Measurements from ENCODE around the gene KLHL3. TPM values are rescaled to one million over a fixed set of nuclear protein-coding genes. Genes with fewer than 3 reads are reported as not detected.

The KLHL3 gene
- total RNA-seq, 6 experiments from 2014 or later = 0.25 to 1.3 (median 0.53) TPM

GRCh38 chr5:137757634-137758033 lies 21.7 kb upstream of the KLHL3 start:
- no peak overlapping the region for H3K27ac Mint-ChIP-seq
- H3K9me3 Mint-ChIP-seq = no peaks in the 10 kb centered on the region
- TF ChIP-seq CTCF (IDR thresholded peaks at IDR 0.05) = no peak
- peaks cover 11% of the 10 kb centered on the region for H3K27me3 Mint-ChIP-seq (ENCODE audit: insufficient read depth)
- peaks cover 26% of the 10 kb centered on the region for H3K4me1 Mint-ChIP-seq (ENCODE audit: low read depth)
- H3K36me3 Mint-ChIP-seq (ENCODE audit: low read depth) = peaks cover 13% of the 10 kb centered on the region
- H3K4me3 Mint-ChIP-seq = no peak overlapping the region
- no peak for DNase-seq

- TF ChIP-seq CTCF (IDR thresholded peaks at IDR 0.05) = no peak
- H3K36me3 Mint-ChIP-seq (ENCODE audit: low read depth) = peaks cover 33% of the 10 kb centered on the region
- peak overlapping the region; percentile 100 for H3K27ac Mint-ChIP-seq
- no peaks in the 10 kb centered on the region for H3K9me3 Mint-ChIP-seq
- peak overlapping the region; percentile 99 for H3K4me3 Mint-ChIP-seq
- peaks cover 11% of the 10 kb centered on the region for H3K27me3 Mint-ChIP-seq (ENCODE audit: insufficient read depth)
- DNase-seq = no peak
- peaks cover 27% of the 10 kb centered on the region; the same call in 1 of the 2 replicates for H3K4me1 Mint-ChIP-seq (ENCODE audit: low read depth)
Observed at GRCh38 chr5:137754961-137755762, 19.3 kb upstream of the KLHL3 start.

- H3K27me3 Mint-ChIP-seq (ENCODE audit: insufficient read depth) = peaks cover 7% of the 10 kb centered on the region
- H3K4me3 Mint-ChIP-seq = peak within 1 kb of the TSS; percentile 99
- no peaks in the 10 kb centered on the region for H3K9me3 Mint-ChIP-seq
- TF ChIP-seq CTCF (IDR thresholded peaks at IDR 0.05) = no peak; the same call in 1 of the 2 replicates
- H3K27ac Mint-ChIP-seq = peak within 1 kb of the TSS; percentile 100
- H3K4me1 Mint-ChIP-seq (ENCODE audit: low read depth) = peaks cover 29% of the 10 kb centered on the region; the same call in 1 of the 2 replicates
- H3K36me3 Mint-ChIP-seq (ENCODE audit: low read depth) = peaks cover 35% of the 10 kb centered on the region
- peak; percentile 93 for DNase-seq
Observed at GRCh38 chr5:137754188-137754960, 18.5 kb upstream of the KLHL3 start, which contains the start of gene HNRNPA0. TSS of gene HNRNPA0 (minus strand) at chr5:137754363. CDS start at chr5:137754066, 297 bp downstream.

- H3K27ac Mint-ChIP-seq = peak overlapping the region; percentile 100
- DNase-seq = no peak
- H3K4me1 Mint-ChIP-seq (ENCODE audit: low read depth) = peaks cover 25% of the 10 kb centered on the region; the same call in 1 of the 2 replicates
- H3K4me3 Mint-ChIP-seq = peak overlapping the region; percentile 99
- peaks cover 35% of the 10 kb centered on the region for H3K36me3 Mint-ChIP-seq (ENCODE audit: low read depth)
- TF ChIP-seq CTCF (IDR thresholded peaks at IDR 0.05) = no peak
- no peaks in the 10 kb centered on the region for H3K9me3 Mint-ChIP-seq
- H3K27me3 Mint-ChIP-seq (ENCODE audit: insufficient read depth) = peaks cover 7% of the 10 kb centered on the region
Observed at GRCh38 chr5:137753691-137754187, 17.9 kb upstream of the KLHL3 start.

- Mint-ChIP-seq H3K27me3 (ENCODE audit: insufficient read depth) (peaks cover 7% of the 10 kb centered on the region), H3K9me3 (no peaks in the 10 kb centered on the region), H3K36me3 (ENCODE audit: low read depth) (peaks cover 35% of the 10 kb centered on the region), H3K4me1 (ENCODE audit: low read depth) (peaks cover 21% of the 10 kb centered on the region; the same call in 1 of the 2 replicates), H3K4me3 (peak overlapping the region; percentile 99), H3K27ac (peak overlapping the region; percentile 100)
- TF ChIP-seq CTCF (IDR thresholded peaks at IDR 0.05) = no peak; the same call in 1 of the 2 replicates
- DNase-seq = no peak
Observed at GRCh38 chr5:137752905-137753690, 17.2 kb upstream of the KLHL3 start.

Data from HFFc6 (cell line).